Measurements from ENCODE around the gene GPA33.
A peak's percentile ranks its signal among the peaks of the same experiment; 100 is the strongest.
"Not testable (repeated sequence)": the region's sequence is repeated elsewhere in the genome, so short reads cannot be mapped to it uniquely, and the experiment has no call there.

GPA33 gene

DNA sequence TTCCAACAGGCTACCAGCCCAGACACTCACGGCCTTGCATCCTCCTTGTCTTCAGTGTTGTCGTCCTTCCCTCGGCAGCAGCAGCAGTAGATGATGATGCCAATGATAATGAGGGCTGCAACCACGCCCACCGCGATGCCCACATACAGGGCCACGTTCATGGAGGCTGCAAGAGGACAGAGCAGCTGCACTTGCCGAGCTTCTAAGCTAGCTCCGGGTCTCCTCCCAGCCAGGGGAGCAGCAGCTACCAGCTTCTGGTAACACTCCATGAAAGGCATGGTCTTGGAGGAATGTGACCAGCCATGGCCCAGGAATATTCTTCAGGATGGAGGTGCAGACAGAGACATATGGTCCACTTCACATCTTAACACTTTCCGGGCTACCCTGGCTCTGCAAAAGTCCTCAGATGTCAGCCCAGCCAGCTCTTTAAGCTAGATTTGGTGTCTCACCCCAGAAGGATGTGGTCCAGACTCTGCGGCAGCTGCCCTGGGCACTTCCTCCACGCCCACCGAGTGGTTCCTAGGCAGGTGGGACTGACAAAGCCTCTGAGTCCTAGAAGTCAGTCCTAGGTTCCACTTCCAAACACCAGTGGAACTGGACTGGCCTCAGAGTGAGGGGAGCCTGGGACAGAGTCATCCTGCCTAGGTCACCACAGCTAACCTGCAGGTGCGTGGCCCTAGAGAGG is 35.1 kb downstream of the GPA33 start:
- DNase-seq, result no peak

- DNase-seq, result no peak
Measured at GRCh38 chr1:167054531-167054930, 35.6 kb downstream of the GPA33 start.

- DNase-seq, result no peak
Measured at GRCh38 chr1:167052389-167052788, 37.8 kb downstream of the GPA33 start.

DNA sequence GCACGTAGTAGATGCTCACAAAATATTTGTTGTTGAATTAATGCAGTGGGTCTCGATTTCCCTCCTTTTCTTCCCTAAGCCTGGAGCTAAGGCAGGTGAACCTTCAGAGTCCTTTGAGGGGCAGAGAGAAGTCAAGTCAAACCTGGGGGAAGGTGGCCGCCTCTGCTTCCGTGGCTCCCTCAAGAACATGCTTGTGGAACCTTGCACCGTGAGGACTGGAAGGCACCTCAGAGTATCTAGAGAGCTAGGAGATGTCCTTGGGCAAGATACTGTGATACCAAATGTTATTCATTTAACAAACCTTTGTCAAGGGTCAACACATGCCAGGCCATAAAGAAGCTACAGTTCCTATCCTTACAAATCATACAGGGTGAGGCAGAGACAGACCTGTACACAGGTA is 38.3 kb downstream of the GPA33 start:
- no peak for DNase-seq

GRCh38 chr1:167043752-167044488 is 46.3 kb downstream of the GPA33 start:
- DNase-seq, result peak; percentile 98

DNA sequence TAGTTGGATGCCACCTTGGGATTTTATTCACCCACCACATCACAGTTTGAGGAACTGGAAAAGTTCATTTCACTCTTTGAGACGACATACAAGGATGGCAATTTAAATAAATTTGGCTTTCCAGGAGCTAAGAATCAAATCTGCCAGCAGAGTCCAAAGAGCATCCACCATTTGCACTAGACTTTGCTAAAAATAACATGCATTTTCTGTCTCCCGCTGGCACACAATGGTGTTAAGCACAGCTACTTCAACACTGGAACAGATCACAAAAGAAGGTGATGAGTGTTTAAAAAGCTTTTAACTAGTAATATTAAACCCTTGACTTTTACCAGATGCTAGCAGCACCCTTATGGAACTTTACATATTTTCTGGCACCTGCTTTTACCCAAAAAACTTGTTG is 56.5 kb downstream of the GPA33 start:
- DNase-seq, result no peak

GRCh38 chr1:167029553-167029952 is 60.6 kb downstream of the GPA33 start:
- not testable (repeated sequence) for DNase-seq

DNA sequence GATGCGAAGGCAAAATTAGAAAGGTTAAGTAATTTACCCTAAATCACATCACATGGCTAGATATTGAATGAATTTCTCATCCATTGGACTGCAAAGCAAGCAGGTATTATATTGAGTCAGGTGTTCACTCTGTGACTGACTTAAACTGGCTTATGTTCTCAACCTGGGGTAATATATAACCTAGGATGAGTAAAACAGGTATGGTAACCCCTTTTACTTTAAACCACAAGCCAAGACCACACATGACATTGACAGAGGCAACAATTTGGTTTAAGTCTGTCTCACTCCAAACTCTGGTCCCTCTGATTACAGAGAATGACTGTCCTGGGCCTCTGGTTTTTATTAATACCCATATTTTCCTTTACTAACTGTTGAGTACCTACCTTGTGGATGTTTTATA is 67.8 kb downstream of the GPA33 start:
- no peak for DNase-seq

GRCh38 chr1:167016100-167016750 is 74.0 kb downstream of the GPA33 start:
- no peak for DNase-seq

GRCh38 chr1:167013108-167013929 is 76.9 kb downstream of the GPA33 start:
- no peak for DNase-seq

GRCh38 chr1:167012570-167012969 is 77.6 kb downstream of the GPA33 start:
- DNase-seq, result no peak

- DNase-seq, result no peak
Measured at GRCh38 chr1:167011560-167012191, 78.5 kb downstream of the GPA33 start.

DNA sequence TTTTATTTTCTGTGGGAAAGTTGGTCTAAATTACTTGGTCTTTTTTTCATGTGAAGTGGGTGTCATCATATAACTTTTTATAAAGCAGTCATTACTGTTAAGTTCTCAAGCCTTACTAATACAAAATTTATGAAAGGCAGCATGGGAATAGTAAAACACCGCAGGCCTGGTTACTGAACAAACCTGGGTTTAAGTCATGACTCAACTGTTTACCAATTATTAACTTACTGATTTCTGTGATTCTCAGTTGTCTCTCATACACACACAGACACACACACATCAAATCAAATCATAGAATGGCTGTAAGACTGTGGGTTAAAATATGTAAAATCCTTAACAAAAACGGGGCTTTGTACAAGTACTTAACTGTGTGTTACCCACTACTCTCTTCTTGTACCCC is 86.5 kb downstream of the GPA33 start:
- no peak for DNase-seq
